ENCODE results near the gene HOXD13. TPM values are rescaled to one million over a fixed set of nuclear protein-coding genes. Genes with fewer than 3 reads are reported as not detected.

HOXD13 gene
- total RNA-seq, 2 experiments from 2014 or later = not detected

DNA sequence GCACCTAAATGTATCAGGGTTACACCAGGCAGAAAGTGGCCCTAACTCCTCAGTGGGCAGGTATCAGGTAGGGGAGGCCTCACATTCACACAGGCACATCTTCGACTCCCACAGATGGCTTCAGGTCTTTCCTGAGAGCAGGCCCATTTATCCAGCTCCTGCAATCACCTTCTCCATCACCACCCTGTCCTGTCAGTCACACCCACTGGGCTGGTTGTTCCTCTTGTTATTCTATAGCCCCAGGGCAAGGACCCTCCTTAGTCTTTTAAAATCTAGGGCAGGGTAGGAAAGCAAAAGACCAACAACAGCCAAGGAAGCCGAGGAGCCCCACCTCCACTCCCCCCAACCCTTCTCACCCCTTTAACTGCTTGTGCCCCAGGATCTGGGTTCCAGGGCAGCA lies 49.8 kb downstream of the HOXD13 start:
- ChIA-PET CTCF (ENCODE audit: unreplicated experiment) (no interaction called here), POLR2A (no interaction called here)
- Histone ChIP-seq H3K36me3 (ENCODE audit: insufficient read depth, low read length) (no peaks in the 10 kb centered on the region), H3K4me3 (ENCODE audit: low read depth, low read length, poor library complexity, severe bottlenecking) (no peak overlapping the region), H3K9me2 (ENCODE audit: insufficient read depth, low read length) (no peaks in the 10 kb centered on the region), H3K4me2 (ENCODE audit: low read length) (no peak overlapping the region), H4K20me1 (ENCODE audit: insufficient read depth, low read length) (no peaks in the 10 kb centered on the region), H2AFZ (ENCODE audit: low read length) (no peak overlapping the region), H3K27ac (ENCODE audit: low read depth, low read length, poor library complexity, severe bottlenecking) (no peak overlapping the region), H3K79me2 (ENCODE audit: insufficient read depth, low read depth, low read length) (no peaks in the 10 kb centered on the region), H3K9me3 (ENCODE audit: low read length) (no peaks in the 10 kb centered on the region), H3K4me1 (ENCODE audit: insufficient read depth, low read length, poor library complexity, severe bottlenecking) (peaks cover 3% of the 10 kb centered on the region)
- no TSS peak for BruUV-seq (replicated peaks)
- DNase-seq (ENCODE audit: low spot score) = no peak
- intact Hi-C loops (cut with micrococcal nuclease; ENCODE audit: unreplicated experiment) = no loop called here
- TF ChIP-seq, protein P1, sequence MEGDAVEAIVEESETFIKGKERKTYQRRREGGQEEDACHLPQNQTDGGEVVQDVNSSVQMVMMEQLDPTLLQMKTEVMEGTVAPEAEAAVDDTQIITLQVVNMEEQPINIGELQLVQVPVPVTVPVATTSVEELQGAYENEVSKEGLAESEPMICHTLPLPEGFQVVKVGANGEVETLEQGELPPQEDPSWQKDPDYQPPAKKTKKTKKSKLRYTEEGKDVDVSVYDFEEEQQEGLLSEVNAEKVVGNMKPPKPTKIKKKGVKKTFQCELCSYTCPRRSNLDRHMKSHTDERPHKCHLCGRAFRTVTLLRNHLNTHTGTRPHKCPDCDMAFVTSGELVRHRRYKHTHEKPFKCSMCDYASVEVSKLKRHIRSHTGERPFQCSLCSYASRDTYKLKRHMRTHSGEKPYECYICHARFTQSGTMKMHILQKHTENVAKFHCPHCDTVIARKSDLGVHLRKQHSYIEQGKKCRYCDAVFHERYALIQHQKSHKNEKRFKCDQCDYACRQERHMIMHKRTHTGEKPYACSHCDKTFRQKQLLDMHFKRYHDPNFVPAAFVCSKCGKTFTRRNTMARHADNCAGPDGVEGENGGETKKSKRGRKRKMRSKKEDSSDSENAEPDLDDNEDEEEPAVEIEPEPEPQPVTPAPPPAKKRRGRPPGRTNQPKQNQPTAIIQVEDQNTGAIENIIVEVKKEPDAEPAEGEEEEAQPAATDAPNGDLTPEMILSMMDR (conservative IDR thresholded peaks at IDR 0.05; ENCODE audit: low read length) = no peak
- TF ChIP-seq EZH2phosphoT487 (IDR thresholded peaks at IDR 0.05; ENCODE audit: borderline replicate concordance, low read depth, low read length) = no peak

Other genes with a start within 250 kb of the HOXD13 start
- 14.0 and 18.0 TPM in 2 replicates for gene LNPK, start 90.5 kb upstream of the HOXD13 start, total RNA-seq (2014; rRNA removed; shearing (Covaris generic))
- 34.7 and 38.3 TPM in 2 replicates for gene LNPK, start 90.5 kb upstream of the HOXD13 start, total RNA-seq (2022)
- not detected in 2 replicates for gene EVX2, start 8.8 kb upstream of the HOXD13 start, total RNA-seq (2014; rRNA removed; shearing (Covaris generic))
- gene EVX2, start 8.8 kb upstream of the HOXD13 start, total RNA-seq (2022) = not detected in 2 replicates
- gene HOXD12, start 7.1 kb downstream of the HOXD13 start, total RNA-seq (2014; rRNA removed; shearing (Covaris generic)) = not detected in 2 replicates
- gene HOXD12, start 7.1 kb downstream of the HOXD13 start, total RNA-seq (2022) = 0.25 TPM in 1 of 2 replicates, not detected in the other
- not detected in 2 replicates for gene HOXD11, start 14.6 kb downstream of the HOXD13 start, total RNA-seq (2014; rRNA removed; shearing (Covaris generic))
- gene HOXD11, start 14.6 kb downstream of the HOXD13 start, total RNA-seq (2022) = not detected in 2 replicates
- gene HOXD10, start 24.1 kb downstream of the HOXD13 start, total RNA-seq (2014; rRNA removed; shearing (Covaris generic)) = not detected in 2 replicates
- gene HOXD10, start 24.1 kb downstream of the HOXD13 start, total RNA-seq (2022) = not detected in 2 replicates
- gene HOXD9, start 30.0 kb downstream of the HOXD13 start, total RNA-seq (2014; rRNA removed; shearing (Covaris generic)) = not detected in 2 replicates
- gene HOXD9, start 30.0 kb downstream of the HOXD13 start, total RNA-seq (2022) = not detected in 2 replicates
- gene HOXD8, start 37.0 kb downstream of the HOXD13 start, total RNA-seq (2014; rRNA removed; shearing (Covaris generic)) = not detected in 2 replicates
- not detected in 2 replicates for gene HOXD8, start 37.0 kb downstream of the HOXD13 start, total RNA-seq (2022)
- not detected in 2 replicates for gene HOXD4, start 58.8 kb downstream of the HOXD13 start, total RNA-seq (2014; rRNA removed; shearing (Covaris generic))
- gene HOXD4, start 58.8 kb downstream of the HOXD13 start, total RNA-seq (2022) = not detected in 2 replicates
- not detected in 2 replicates for gene HOXD3, start 64.6 kb downstream of the HOXD13 start, total RNA-seq (2014; rRNA removed; shearing (Covaris generic))
- not detected in 2 replicates for gene HOXD3, start 64.6 kb downstream of the HOXD13 start, total RNA-seq (2022)
- gene HOXD1, start 95.9 kb downstream of the HOXD13 start, total RNA-seq (2014; rRNA removed; shearing (Covaris generic)) = not detected in 2 replicates
- gene HOXD1, start 95.9 kb downstream of the HOXD13 start, total RNA-seq (2022) = not detected in 2 replicates
- gene MTX2, start 176.7 kb downstream of the HOXD13 start, total RNA-seq (2014; rRNA removed; shearing (Covaris generic)) = 36.8 and 71.3 TPM in 2 replicates
- 31.9 and 33.2 TPM in 2 replicates for gene MTX2, start 176.7 kb downstream of the HOXD13 start, total RNA-seq (2022)